ENCODE results near the gene YJEFN3.

GRCh38 chr19:19544257-19544953, 15.7 kb downstream of the YJEFN3 start:
- no peak for TF ChIP-seq CTCF (IDR thresholded peaks at IDR 0.05)
- TF ChIP-seq ZNF121 (CRISPR knock-in tag; IDR thresholded peaks at IDR 0.05), result no peak
- TF ChIP-seq TEAD4 (CRISPR knock-in tag; IDR thresholded peaks at IDR 0.05), result no peak
- TF ChIP-seq AFF4 (CRISPR knock-in tag; IDR thresholded peaks at IDR 0.05; ENCODE audit: borderline replicate concordance), result no peak
- TF ChIP-seq ESRRA (CRISPR knock-in tag; IDR thresholded peaks at IDR 0.05; ENCODE audit: borderline replicate concordance), result no peak
- no peak for TF ChIP-seq ATF6 (CRISPR knock-in tag; IDR thresholded peaks at IDR 0.05)
- no peak for TF ChIP-seq ELF4 (CRISPR knock-in tag; IDR thresholded peaks at IDR 0.05; ENCODE audit: low read depth)
- TF ChIP-seq SMAD4 (CRISPR knock-in tag; IDR thresholded peaks at IDR 0.05), result no peak
- TF ChIP-seq FOXP1 (CRISPR knock-in tag; IDR thresholded peaks at IDR 0.05; ENCODE audit: borderline replicate concordance), result no peak
- TF ChIP-seq PREB (CRISPR knock-in tag; IDR thresholded peaks at IDR 0.05; ENCODE audit: borderline replicate concordance), result no peak
- TF ChIP-seq ZNF423 (CRISPR knock-in tag; IDR thresholded peaks at IDR 0.05), result no peak
- TF ChIP-seq MAX (CRISPR knock-in tag; IDR thresholded peaks at IDR 0.05), result no peak
- no peak for TF ChIP-seq ZNF671 (CRISPR knock-in tag; IDR thresholded peaks at IDR 0.05)
- TF ChIP-seq JUN (CRISPR knock-in tag; IDR thresholded peaks at IDR 0.05), result no peak
